ENCODE data around the gene ACBD4.

ACBD4 gene

GRCh38 chr17:45128989-45129388 is 6.5 kb upstream of the ACBD4 start (continued):
- no peak for TF ChIP-seq ZXDB (tag by site-specific recombination; IDR thresholded peaks at IDR 0.05)
- no peak for TF ChIP-seq BCL6B (tag by site-specific recombination; IDR thresholded peaks at IDR 0.05)
- no peak for TF ChIP-seq WT1 (tag by site-specific recombination; IDR thresholded peaks at IDR 0.05)

- POLR2A ChIA-PET = interaction anchor here (0.6 to 2.4 kb wide), 4 partner anchors 20 to 68 kb away, joined by 3 to 17 read pairs (median 4); partner anchors contain the start of genes HEXIM1, HEXIM2 and NMT1
- CTCF ChIA-PET = interaction anchor here (0.6 to 6.2 kb wide), 12 partner anchors 13 to 355 kb away, joined by 3 to 24 read pairs (median 4); no protein-coding TSS in a partner anchor
- peaks cover 3% of the 10 kb centered on the region for H3K4me1 ChIP-seq (ENCODE audit: control insufficient read depth, insufficient read depth, low read length)
- H3K4me3 ChIP-seq (ENCODE audit: low read depth, low read length) = no peak overlapping the region
- no peaks in the 10 kb centered on the region for H3K9me3 ChIP-seq (ENCODE audit: control insufficient read depth, insufficient read depth, low read depth, low read length)
- H3K27ac ChIP-seq (ENCODE audit: extremely low read depth, low read depth, low read length) = no peak overlapping the region
- H3K36me3 ChIP-seq (ENCODE audit: control insufficient read depth in 2 of 2, insufficient read depth in 1 of 2, low read length in 2 of 2) = 0 out of 3 replicates have a peak, but pooled peaks cover 0 to 4% of the 10 kb centered on the region in 2 experiments
- TF ChIP-seq YY2 (tag by site-specific recombination; IDR thresholded peaks at IDR 0.05) = peak; percentile 23; the same call in 1 of the 2 replicates
- peak; percentile 78 for TF ChIP-seq IKZF3 (tag by site-specific recombination; IDR thresholded peaks at IDR 0.05)
- no peak for TF ChIP-seq ZNF114 (tag by site-specific recombination; IDR thresholded peaks at IDR 0.05)
- peak; percentile 51; the same call in 1 of the 2 replicates for TF ChIP-seq ZBTB8A (tag by site-specific recombination; IDR thresholded peaks at IDR 0.05)
- peak; percentile 38; the same call in 1 of the 2 replicates for TF ChIP-seq ZNF2 (tag by site-specific recombination; IDR thresholded peaks at IDR 0.05)
- TF ChIP-seq ZNF280C (tag by site-specific recombination; IDR thresholded peaks at IDR 0.05) = no peak
- TF ChIP-seq ZBTB1 (tag by site-specific recombination; IDR thresholded peaks at IDR 0.05) = no peak
- no peak for TF ChIP-seq ZNF449 (tag by site-specific recombination; IDR thresholded peaks at IDR 0.05)
- TF ChIP-seq ZNF488 (tag by site-specific recombination; IDR thresholded peaks at IDR 0.05) = no peak
- 0 out of 2 replicates have a peak, but pooled peaks have one; percentile 20 for TF ChIP-seq ZFP69B (tag by site-specific recombination; IDR thresholded peaks at IDR 0.05)
- peak; percentile 56 for TF ChIP-seq PATZ1 (tag by site-specific recombination; IDR thresholded peaks at IDR 0.05)
- TF ChIP-seq ZNF24 (tag by site-specific recombination; IDR thresholded peaks at IDR 0.05) = peak; percentile 30; the same call in 1 of the 2 replicates
- TF ChIP-seq ZNF580 (tag by site-specific recombination; IDR thresholded peaks at IDR 0.05) = no peak
- TF ChIP-seq ZNF610 (tag by site-specific recombination; IDR thresholded peaks at IDR 0.05; ENCODE audit: borderline replicate concordance) = no peak
- no peak for TF ChIP-seq ZNF514 (tag by site-specific recombination; IDR thresholded peaks at IDR 0.05)
- peak; percentile 93 for TF ChIP-seq ZBTB17 (tag by site-specific recombination; IDR thresholded peaks at IDR 0.05)
- peak; percentile 77 for TF ChIP-seq ZBTB44 (tag by site-specific recombination; IDR thresholded peaks at IDR 0.05)
- no peak for TF ChIP-seq ZNF426 (tag by site-specific recombination; IDR thresholded peaks at IDR 0.05)
- peak; percentile 83 for TF ChIP-seq GLIS1 (tag by site-specific recombination; IDR thresholded peaks at IDR 0.05)
- TF ChIP-seq ZFP3 (tag by site-specific recombination; IDR thresholded peaks at IDR 0.05; ENCODE audit: low read depth) = no peak
- peak; percentile 58; the same call in 1 of the 2 replicates for TF ChIP-seq SP7 (tag by site-specific recombination; IDR thresholded peaks at IDR 0.05)
- TF ChIP-seq SCRT1 (tag by site-specific recombination; IDR thresholded peaks at IDR 0.05; ENCODE audit: borderline replicate concordance) = no peak
- no peak for TF ChIP-seq ZEB2 (tag by site-specific recombination; IDR thresholded peaks at IDR 0.05)
- peak; percentile 61 for TF ChIP-seq ZNF600 (tag by site-specific recombination; IDR thresholded peaks at IDR 0.05)
Measured at GRCh38 chr17:45129426-45129939, 6.0 kb upstream of the ACBD4 start.

All from HEK293 (cell line).